Measurements from ENCODE around the gene GPR15LG.

GRCh38 chr10:84232376-84232775 lies 58.8 kb downstream of the GPR15LG start:
- TF ChIP-seq EP300 (IDR thresholded peaks at IDR 0.05) (no peak), CTCF (IDR thresholded peaks at IDR 0.05) (no peak), POLR2A (IDR thresholded peaks at IDR 0.05; ENCODE audit: low read depth) (no peak), POLR2AphosphoS5 (IDR thresholded peaks at IDR 0.05) (no peak)

Data from esophagus muscularis mucosa (tissue), 4 donors.